ENCODE data around the gene IL17RC.

- no peak for TF ChIP-seq POLR2A (IDR thresholded peaks at IDR 0.05)
- TF ChIP-seq, protein P1, sequence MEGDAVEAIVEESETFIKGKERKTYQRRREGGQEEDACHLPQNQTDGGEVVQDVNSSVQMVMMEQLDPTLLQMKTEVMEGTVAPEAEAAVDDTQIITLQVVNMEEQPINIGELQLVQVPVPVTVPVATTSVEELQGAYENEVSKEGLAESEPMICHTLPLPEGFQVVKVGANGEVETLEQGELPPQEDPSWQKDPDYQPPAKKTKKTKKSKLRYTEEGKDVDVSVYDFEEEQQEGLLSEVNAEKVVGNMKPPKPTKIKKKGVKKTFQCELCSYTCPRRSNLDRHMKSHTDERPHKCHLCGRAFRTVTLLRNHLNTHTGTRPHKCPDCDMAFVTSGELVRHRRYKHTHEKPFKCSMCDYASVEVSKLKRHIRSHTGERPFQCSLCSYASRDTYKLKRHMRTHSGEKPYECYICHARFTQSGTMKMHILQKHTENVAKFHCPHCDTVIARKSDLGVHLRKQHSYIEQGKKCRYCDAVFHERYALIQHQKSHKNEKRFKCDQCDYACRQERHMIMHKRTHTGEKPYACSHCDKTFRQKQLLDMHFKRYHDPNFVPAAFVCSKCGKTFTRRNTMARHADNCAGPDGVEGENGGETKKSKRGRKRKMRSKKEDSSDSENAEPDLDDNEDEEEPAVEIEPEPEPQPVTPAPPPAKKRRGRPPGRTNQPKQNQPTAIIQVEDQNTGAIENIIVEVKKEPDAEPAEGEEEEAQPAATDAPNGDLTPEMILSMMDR (IDR thresholded peaks at IDR 0.05), result no peak
Observed at GRCh38 chr3:9957214-9957613, 40.3 kb downstream of the IL17RC start.

Data from body of pancreas (tissue), 4 donors.